IPS-20b (cell line): Measurements from ENCODE around the gene PDE2A.

Experiments used
- H3K27ac ChIP-seq: one replicate; pipeline ENCODE4 v1.5.1; 2013; ENCODE audit warnings: low read length
- H3K27me3 ChIP-seq: 2 replicates; pipeline ENCODE4 v1.6.1; 2013; ENCODE audit warnings: mild to moderate bottlenecking, low read length, inconsistent platforms; ENCODE audit not compliant: insufficient read depth
- H3K36me3 ChIP-seq: 2 replicates; pipeline ENCODE4 v1.6.1; 2013; ENCODE audit warnings: low read depth, mild to moderate bottlenecking, inconsistent platforms, low read length, moderate library complexity; ENCODE audit not compliant: insufficient read depth
- H3K4me1 ChIP-seq: 2 replicates; pipeline ENCODE4 v1.6.1; 2013; ENCODE audit warnings: mild to moderate bottlenecking, control low read depth, inconsistent platforms, low read length, moderate library complexity; ENCODE audit not compliant: insufficient read depth
- H3K4me3 ChIP-seq: 2 replicates; pipeline ENCODE4 v1.5.1; 2013; ENCODE audit warnings: mild to moderate bottlenecking, low read length, inconsistent platforms
- H3K9ac ChIP-seq: 2 replicates; pipeline ENCODE4 v1.6.1; 2013; ENCODE audit warnings: low read depth, mild to moderate bottlenecking, inconsistent platforms, low read length, moderate library complexity
- H3K9me3 ChIP-seq: 2 replicates; pipeline ENCODE4 v1.6.1; 2013; ENCODE audit warnings: mild to moderate bottlenecking, low read depth, low read length, inconsistent platforms; ENCODE audit not compliant: insufficient read depth

PDE2A gene

GRCh38 chr11:72673943-72674828 is at the start of gene PDE2A:
Gene PDE2A (minus strand): TSS chr11:72674422. CDS start chr11:72674207, 215 bp downstream.
- Histone ChIP-seq H3K4me1 (no peaks in the 10 kb centered on the region; the same call in 1 of the 2 replicates), H3K9me3 (no peaks in the 10 kb centered on the region), H3K4me3 (peak within 1 kb of the TSS; percentile 56; the same call in 1 of the 2 replicates), H3K36me3 (no peaks in the 10 kb centered on the region), H3K9ac (no peak within 1 kb of the TSS), H3K27ac (no peak within 1 kb of the TSS), H3K27me3 (peaks cover 80% of the 10 kb centered on the region)

- Histone ChIP-seq H3K4me3 (no peak overlapping the region), H3K9me3 (no peaks in the 10 kb centered on the region), H3K4me1 (no peaks in the 10 kb centered on the region), H3K9ac (no peak overlapping the region), H3K27ac (no peak overlapping the region), H3K27me3 (no peaks in the 10 kb centered on the region), H3K36me3 (peaks cover 13% of the 10 kb centered on the region; the same call in 1 of the 2 replicates)
Measured at GRCh38 chr11:72723508-72723907, 49.3 kb upstream of the PDE2A start.

GRCh38 chr11:72722050-72722748 is 48.0 kb upstream of the PDE2A start:
- Histone ChIP-seq H3K4me3 (no peak overlapping the region), H3K9ac (no peak overlapping the region; the same call in 1 of the 2 replicates), H3K27ac (no peak overlapping the region), H3K4me1 (no peaks in the 10 kb centered on the region), H3K36me3 (peaks cover 13% of the 10 kb centered on the region; the same call in 1 of the 2 replicates), H3K27me3 (no peaks in the 10 kb centered on the region), H3K9me3 (no peaks in the 10 kb centered on the region)

GRCh38 chr11:72721689-72722049 is 47.4 kb upstream of the PDE2A start:
- H3K9ac ChIP-seq, result no peak overlapping the region; the same call in 1 of the 2 replicates
- peaks cover 13% of the 10 kb centered on the region; the same call in 1 of the 2 replicates for H3K36me3 ChIP-seq
- H3K4me3 ChIP-seq, result no peak overlapping the region
- no peaks in the 10 kb centered on the region for H3K9me3 ChIP-seq
- H3K27ac ChIP-seq, result no peak overlapping the region
- H3K4me1 ChIP-seq, result no peaks in the 10 kb centered on the region
- no peaks in the 10 kb centered on the region for H3K27me3 ChIP-seq

GRCh38 chr11:72721276-72721675 is 47.1 kb upstream of the PDE2A start:
- Histone ChIP-seq H3K9ac (no peak overlapping the region), H3K36me3 (peaks cover 13% of the 10 kb centered on the region; the same call in 1 of the 2 replicates)

GRCh38 chr11:72720784-72721183 is 46.6 kb upstream of the PDE2A start:
- peaks cover 13% of the 10 kb centered on the region; the same call in 1 of the 2 replicates for H3K36me3 ChIP-seq
- H3K4me1 ChIP-seq, result no peaks in the 10 kb centered on the region
- no peaks in the 10 kb centered on the region for H3K9me3 ChIP-seq
- H3K27ac ChIP-seq, result no peak overlapping the region
- H3K4me3 ChIP-seq, result no peak overlapping the region
- no peaks in the 10 kb centered on the region for H3K27me3 ChIP-seq
- H3K9ac ChIP-seq, result no peak overlapping the region

More at GRCh38 chr11:72721276-72721675, 47.1 kb upstream of the PDE2A start:
- Histone ChIP-seq H3K27ac (no peak overlapping the region), H3K27me3 (no peaks in the 10 kb centered on the region), H3K9me3 (no peaks in the 10 kb centered on the region), H3K4me1 (no peaks in the 10 kb centered on the region), H3K4me3 (no peak overlapping the region)

- Histone ChIP-seq H3K4me1 (no peaks in the 10 kb centered on the region), H3K9ac (no peak overlapping the region)
Measured at GRCh38 chr11:72720047-72720446, 45.8 kb upstream of the PDE2A start.

GRCh38 chr11:72719551-72719950 is 45.3 kb upstream of the PDE2A start:
- H3K4me3 ChIP-seq, result no peak overlapping the region
- H3K27me3 ChIP-seq, result no peaks in the 10 kb centered on the region
- peaks cover 13% of the 10 kb centered on the region; the same call in 1 of the 2 replicates for H3K36me3 ChIP-seq
- H3K4me1 ChIP-seq, result no peaks in the 10 kb centered on the region
- no peak overlapping the region for H3K9ac ChIP-seq
- no peak overlapping the region for H3K27ac ChIP-seq
- H3K9me3 ChIP-seq, result no peaks in the 10 kb centered on the region

More at GRCh38 chr11:72720047-72720446, 45.8 kb upstream of the PDE2A start:
- Histone ChIP-seq H3K27ac (no peak overlapping the region), H3K27me3 (no peaks in the 10 kb centered on the region), H3K9me3 (no peaks in the 10 kb centered on the region), H3K4me3 (no peak overlapping the region), H3K36me3 (peaks cover 13% of the 10 kb centered on the region; the same call in 1 of the 2 replicates)

GRCh38 chr11:72719144-72719543 is 44.9 kb upstream of the PDE2A start:
- H3K4me3 ChIP-seq, result no peak overlapping the region
- no peaks in the 10 kb centered on the region for H3K27me3 ChIP-seq
- no peaks in the 10 kb centered on the region for H3K4me1 ChIP-seq
- H3K36me3 ChIP-seq, result peaks cover 9% of the 10 kb centered on the region; the same call in 1 of the 2 replicates
- no peak overlapping the region for H3K9ac ChIP-seq
- H3K9me3 ChIP-seq, result no peaks in the 10 kb centered on the region
- no peak overlapping the region for H3K27ac ChIP-seq

- H3K4me1 ChIP-seq, result no peaks in the 10 kb centered on the region
- H3K27ac ChIP-seq, result no peak overlapping the region
- H3K27me3 ChIP-seq, result no peaks in the 10 kb centered on the region
- H3K9me3 ChIP-seq, result no peaks in the 10 kb centered on the region
- H3K4me3 ChIP-seq, result no peak overlapping the region
- H3K36me3 ChIP-seq, result no peaks in the 10 kb centered on the region; the same call in 1 of the 2 replicates
- H3K9ac ChIP-seq, result no peak overlapping the region
Measured at GRCh38 chr11:72718101-72718501, 43.9 kb upstream of the PDE2A start.

- no peaks in the 10 kb centered on the region; the same call in 1 of the 2 replicates for H3K36me3 ChIP-seq
- no peaks in the 10 kb centered on the region for H3K4me1 ChIP-seq
- H3K9me3 ChIP-seq, result no peaks in the 10 kb centered on the region
- H3K4me3 ChIP-seq, result no peak overlapping the region
- H3K27me3 ChIP-seq, result no peaks in the 10 kb centered on the region
- H3K27ac ChIP-seq, result no peak overlapping the region
- no peak overlapping the region for H3K9ac ChIP-seq
Measured at GRCh38 chr11:72716788-72717435, 42.7 kb upstream of the PDE2A start.
